ENCODE measurements around the gene TMCO6.
"Not testable (repeated sequence)": the region's sequence is repeated elsewhere in the genome, so short reads cannot be mapped to it uniquely, and the experiment has no call there.

TMCO6 gene

DNA sequence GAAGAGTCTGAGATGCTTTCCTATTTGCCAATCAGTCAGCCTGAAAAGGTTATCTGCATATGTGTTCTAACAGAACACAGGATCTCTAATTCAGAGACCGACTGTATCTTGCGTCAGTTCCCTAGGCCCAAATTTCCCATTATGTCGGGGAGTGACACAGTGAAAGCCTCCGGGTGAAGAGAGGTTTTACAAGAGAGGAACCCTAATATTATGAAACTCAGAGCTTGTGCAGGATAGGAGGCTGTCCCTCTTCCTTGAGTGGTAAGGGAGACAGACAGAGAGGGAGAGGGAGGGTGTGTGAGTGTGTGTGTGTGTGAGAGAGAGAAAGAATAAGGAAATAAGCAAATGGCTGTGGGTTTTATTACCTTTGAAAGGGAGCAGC, 8.2 kb upstream of the TMCO6 start:
- DNase-seq, result peak; percentile 4 to 37

DNA sequence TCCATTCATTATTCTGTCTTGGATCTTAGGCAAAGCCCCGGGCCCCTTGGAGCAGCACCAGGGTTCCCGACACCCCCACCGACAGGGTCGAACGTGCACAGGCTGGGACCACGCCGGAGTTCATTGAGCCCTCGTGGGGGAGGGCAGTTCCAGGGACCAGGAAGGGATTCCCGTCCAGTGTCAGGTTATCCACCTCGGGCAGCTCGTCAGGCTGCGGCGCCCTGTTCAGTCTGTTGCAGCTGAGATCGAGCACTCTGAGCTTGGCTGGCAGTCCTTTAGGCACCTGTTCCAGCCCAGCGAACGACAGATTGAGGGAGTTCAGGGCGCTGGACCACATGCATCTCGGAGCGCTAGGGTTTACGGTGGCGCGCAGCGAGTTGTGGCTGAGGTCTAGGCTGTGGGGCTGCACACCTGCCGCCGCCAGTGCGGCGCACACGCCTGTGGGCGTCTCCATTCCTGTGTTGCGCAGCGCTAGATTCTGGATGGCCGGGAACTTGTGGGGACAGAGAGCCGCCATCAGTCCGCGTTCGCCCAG, 7.4 kb upstream of the TMCO6 start:
- DNase-seq, result peak in 1 of 2 donors; percentile 38

DNA sequence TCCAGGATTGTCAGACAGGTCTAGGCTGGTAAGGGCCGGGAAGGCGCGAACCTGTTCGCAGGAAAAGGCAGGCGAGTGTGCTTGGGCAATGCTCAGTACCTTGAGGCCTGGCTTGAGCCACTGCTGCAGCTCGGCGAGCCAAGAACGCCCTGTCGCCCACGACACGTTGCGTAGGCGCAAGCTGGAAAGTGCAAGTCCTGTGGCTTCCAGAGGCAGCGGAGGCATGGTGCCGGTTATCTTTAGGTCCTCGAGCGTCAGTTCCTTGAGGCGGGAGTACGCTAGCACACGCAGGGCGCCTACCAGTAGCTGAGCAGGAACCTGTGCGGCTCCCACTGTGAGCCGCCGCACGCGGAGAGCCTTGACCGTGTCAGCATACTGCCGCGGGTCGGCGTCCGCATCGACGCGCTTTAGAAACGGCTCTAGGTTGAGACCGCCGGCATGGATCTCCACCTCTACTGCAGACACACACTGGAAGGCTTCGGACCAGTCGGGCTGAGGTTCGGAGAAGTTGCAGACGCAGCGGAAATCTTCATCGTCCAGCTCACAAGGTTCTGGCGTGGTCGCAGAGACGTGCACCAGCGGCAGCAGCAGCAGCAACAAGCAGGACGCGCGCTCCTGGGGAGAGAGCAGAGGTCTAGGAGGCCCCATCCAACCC, 6.8 kb upstream of the TMCO6 start:
- peak; percentile 52 to 61 for DNase-seq

DNA sequence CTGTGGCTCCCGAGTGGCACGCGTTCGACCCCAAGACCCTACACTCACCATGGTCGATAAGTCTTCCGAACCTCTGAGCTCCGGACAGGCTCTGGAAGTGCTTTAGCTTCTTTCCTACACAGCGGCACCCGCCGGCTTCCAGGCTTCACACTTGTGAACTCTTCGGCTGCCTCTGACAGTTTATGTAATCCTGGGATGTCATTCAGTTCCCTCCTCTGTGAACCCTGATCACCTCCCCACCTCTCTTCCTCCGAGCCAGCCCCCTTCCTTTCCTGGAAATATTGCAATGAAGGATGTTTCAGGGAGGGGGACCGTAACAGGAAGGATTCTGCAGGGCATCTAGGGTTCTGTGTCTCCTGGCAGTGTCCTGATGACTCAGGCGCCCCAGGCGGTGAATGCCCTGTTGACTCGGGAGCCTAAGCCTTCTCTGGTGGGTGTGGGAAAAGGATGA, 6.2 kb upstream of the TMCO6 start, which contains the start of gene CD14:
Gene CD14, minus strand, starts transcription at position 155 of the 451 bp plus-strand sequence. Its CDS starts 104 bp downstream, at position 51.
- peak; percentile 14 to 72 for DNase-seq

DNA sequence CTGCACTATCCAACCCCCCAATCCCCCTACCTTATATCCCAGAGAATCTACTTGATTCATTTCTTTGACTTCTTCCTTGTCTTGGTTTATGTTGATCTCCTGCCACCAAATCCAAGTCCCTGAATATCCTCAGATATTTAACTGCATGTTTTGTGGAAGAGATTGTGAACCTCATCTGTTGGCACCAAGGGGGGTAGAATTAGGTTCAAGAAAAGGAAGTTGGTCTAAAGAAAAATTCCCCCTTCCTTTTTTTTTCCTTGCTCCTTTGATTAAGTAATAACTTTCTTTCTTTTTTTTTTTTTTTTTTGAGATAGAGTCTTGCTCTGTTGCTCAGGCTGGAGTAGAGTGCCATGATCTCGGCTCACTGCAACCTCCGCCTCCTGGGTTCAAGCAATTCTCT, 5.8 kb upstream of the TMCO6 start:
- no peak for DNase-seq

DNA sequence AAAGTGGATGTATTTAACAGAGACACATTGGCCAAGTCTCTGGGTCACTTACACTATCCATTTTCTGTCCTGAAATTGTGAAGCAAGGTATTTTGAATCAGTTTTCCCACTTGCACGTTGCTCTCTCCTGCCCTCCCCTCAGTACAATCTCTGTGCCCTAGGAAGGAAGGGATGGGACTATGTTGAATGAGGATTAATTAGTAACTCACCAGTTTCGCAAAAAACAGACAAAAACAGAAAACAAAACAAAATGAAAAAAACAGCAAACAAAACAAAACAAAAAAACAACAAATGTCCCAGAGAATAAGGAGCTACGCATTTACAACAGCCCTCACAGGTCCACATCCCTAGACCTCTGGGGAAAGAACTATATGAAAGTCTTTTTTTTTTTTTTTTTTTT, 5.1 kb upstream of the TMCO6 start:
- DNase-seq, result no peak

DNA sequence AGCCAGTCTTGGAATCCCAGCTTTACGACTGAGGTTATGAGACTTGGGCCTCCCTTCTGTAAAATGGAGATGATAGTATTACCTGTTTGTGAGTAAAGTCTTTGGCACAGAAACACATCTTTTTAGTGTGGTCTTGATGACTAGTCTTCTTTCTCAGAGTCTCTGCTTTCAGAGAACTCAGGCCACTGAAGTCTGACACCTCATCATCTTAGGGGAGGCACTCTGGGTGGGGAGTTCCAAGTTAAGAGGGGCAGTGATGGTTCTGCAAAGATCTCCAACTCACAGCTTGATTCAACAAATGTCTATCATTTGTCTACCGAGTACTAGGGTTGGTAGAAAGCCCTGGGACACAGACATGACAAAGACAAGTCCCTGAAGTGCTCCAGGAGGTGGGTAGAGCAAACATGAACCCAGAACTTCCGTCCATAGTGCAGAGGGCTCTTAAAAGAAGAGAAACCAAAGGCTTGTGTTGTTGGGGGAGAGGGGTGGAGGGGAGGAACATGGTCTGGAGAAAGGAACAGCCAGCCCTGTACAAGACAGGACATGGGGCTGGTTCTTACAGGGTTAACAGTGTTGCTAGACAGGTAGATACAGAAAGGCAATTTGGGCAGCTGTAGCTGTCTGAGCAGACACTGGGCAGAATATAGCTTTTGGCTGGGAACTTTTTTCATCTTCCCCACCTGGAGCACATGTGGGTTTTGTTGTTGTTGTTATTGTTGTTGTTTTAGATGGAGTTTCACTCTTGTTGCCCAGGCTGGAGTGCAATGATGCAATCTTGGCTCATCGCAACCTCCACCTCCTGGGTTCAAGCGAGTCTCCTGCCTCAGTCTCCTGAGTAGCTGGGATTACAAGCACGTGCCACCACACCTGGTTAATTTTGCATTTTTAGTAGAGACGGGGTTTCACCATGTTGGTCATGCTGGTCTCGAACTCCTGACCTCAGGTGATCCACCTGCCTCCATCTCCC, 3.7 kb upstream of the TMCO6 start:
- DNase-seq, result no peak

DNA sequence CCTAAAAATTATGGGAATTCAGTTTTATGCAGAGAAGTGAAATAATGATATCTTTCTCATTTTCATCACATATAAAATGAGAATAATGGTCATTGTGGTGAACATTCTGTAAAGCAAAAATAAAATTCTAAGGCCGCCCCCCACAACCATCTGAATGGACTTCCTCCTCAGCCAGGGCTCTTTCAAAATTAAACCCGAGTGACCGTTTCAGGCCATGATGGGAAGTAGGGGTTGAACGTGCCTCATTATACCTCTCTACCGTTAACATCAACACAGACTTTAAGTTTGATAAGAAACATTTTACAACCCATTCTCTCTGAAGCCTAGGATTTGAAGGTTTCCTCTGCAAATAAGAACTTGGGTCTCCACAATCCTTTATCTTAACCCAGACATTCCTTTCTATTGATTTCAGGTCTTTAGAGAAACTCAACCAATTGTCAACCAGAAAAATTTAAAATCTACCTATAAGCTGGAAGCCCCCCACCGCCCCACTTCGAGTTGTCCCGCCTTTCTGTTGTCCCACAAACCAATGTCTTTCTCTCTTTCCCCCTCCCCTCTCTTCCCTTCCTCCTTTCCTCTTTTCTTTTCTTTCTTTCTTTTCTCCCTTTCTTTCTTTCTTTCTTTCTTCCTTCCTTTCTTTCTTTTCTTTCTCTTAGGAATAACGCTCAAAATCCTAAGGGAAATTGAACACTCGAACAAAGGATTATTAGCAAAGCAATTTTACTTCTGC, 1.7 kb upstream of the TMCO6 start:
- DNase-seq, result no peak

DNA sequence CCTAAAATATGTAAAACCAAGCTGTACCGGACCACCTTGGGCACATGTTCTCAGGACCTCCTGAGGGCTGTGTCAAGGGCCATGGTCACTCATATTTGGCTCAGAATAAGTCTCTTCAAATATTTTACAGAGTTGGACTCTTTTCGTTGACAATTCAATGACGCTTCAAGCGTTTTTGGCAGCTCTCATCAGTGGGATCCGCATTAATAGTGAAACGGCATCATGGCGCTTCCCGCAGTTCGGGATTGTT, 428 bp upstream of the TMCO6 start:
- not testable (repeated sequence) for DNase-seq

DNA sequence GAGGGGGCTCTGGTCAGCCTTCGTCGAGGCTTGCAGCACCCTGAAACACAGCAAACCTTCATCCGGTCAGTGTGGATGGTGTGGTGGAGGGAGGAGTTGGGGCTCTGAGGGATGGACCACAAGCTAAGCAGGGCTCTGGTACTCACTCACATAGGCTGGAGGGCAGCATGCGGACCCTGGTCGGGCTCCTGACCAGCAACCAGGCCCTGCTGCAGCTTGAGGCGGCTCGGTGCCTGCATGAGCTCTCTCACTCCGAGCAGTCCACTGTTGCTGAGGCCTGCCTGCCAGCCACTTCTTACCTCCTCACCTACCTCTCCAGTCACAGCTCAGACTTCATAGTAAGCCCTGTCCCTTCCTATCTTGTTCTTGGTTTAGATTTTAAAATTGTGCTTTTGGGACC, 2.5 kb downstream of the TMCO6 start:
- no peak for DNase-seq

DNA sequence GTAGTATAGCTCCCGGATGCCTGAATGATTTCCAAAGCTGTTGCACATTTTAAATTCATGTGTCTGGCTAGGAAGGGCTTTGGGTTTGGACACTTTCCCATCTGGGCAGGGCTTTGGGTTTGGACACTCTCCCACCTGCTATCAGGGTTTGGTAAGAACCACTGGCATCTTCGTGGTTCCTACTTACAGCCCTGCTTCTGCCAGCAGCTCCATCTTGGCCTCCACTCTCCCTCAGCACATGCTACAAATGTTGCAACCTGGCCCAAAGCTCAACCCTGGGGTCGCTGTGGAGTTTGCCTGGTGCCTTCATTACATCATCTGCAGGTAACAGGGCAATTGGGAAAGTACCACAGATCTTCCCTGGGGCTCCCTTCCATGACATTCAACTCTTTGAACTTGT, 3.5 kb downstream of the TMCO6 start:
- no peak for DNase-seq

DNA sequence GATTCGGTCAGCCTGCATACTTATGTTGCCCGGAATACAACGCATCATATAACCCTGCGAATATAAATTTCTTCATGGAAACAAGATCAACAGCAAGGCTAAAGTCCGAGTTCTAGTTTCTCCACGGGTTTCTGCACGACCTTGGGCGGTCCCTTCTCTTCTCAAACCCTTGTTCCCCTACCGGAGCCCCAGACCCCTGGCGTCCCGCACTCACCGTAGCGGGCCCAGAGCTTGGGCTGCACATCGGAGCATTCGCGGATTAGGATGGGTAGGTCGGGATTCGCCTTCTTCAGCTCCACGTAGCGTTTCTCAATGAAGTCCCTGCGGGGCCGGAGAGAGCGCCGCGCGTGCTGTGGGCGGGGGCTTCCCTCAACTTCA, 7.8 kb downstream of the TMCO6 start:
- no peak for DNase-seq

DNA sequence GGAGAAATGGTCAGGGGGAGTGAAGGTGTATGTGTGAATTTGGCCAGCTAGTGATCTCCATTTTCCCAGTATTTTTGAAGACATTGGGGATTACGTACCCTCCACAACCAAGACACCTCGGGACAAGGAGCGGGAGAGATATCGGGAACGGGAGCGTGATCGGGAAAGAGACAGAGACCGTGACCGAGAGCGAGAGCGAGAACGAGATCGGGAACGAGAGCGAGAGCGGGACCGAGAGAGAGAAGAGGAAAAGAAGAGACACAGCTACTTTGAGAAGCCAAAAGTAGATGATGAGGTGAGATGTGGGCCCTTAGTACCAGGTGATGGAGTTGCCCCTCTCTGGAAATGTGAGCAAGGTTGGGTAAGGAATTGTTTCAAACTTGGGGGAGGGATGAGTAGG, 19.6 kb downstream of the TMCO6 start:
- no peak for DNase-seq

DNA sequence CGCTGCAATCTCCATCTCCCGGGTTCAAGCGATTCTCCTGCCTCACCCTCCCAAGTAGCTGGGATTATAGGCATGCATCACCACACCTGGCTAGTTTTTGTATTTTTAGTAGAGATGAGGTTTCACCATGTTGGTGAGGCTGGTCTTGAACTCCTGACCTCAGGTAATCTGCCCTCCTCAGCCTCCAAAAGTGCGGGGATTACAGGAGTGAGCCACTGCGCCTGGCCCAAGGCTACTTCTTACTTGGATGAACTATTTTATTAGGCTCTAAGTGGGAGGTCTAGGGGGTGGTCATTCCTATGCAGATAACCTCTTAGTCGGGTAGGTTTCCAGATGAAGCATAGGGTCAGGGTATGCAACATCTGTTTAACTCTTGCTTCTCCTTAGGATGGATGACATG, 21.1 kb downstream of the TMCO6 start:
- not testable (repeated sequence) for DNase-seq

DNA sequence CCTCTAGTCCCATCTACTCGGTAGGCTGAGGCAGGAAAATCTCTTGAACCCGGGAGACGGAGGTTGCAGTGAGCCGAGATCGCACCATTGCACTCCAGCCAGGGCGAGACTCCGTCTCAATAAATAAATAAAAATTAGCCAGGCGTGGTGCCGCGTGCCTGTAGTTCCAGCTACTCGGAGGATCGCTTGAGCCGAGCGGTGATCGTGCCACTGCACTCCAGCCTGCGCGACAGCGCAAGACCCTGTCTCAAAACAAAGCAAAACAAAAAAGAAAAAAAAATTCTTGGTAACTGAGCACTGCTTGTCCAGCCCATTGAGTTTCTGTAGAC, 24.7 kb downstream of the TMCO6 start:
- no peak for DNase-seq

DNA sequence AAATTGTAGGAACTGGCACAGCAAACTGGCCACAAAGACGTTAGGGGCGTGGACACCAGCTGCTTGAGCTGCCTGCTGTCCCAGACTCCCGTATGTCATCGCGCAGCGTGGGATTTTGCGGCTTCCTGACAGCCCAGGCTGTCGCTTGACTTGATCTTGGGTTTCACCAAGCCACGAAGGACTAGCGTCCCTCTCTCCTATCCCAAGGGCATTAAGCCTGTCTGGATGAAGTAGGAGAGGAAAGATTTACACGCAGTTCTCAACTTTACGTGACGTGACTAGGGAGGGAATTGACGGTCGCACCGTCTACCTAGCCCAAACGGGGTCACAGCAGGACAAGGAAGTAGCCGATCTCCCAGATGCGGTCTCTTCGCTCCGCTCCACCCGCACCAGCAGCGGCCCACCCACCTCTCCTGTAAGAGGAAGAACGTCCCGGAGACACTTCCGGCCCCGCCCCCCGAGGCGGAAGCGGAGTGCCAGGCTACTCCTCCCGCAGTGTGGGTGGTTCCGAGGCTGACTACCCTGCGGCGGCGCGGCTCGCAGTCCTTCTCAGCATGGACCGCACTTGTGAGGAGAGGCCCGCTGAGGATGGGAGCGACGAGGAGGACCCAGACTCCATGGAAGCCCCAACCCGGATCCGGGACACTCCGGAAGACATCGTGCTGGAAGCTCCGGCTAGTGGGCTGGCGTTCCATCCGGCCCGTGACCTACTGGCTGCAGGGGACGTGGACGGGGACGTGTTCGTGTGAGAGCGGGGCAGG, 25.3 kb downstream of the TMCO6 start, which contains the start of gene WDR55:
Gene WDR55, plus strand, starts transcription at position 546 of the 761 bp plus-strand sequence. Its CDS starts 9 bp downstream, at position 555.
- DNase-seq, result peak; percentile 94

DNA sequence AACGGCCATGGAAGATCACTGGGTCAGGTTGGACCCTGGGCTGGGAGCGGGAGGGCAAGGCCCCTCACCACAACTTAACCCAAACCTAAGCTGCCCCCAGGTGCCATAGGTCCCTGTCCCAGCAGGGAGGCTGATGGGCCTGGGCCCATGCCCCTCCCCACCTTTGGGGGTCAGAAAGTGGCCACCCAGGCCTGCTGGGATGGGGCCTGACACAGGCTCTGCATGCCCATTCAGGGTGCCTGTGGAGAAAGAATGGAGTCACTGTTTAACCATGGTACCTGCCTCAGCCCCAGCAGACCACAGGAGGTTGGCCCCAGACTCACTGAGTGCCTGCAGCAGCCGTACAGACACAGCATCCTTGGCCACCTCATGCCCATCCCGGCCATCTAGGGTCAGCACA, 31.8 kb downstream of the TMCO6 start:
- DNase-seq, result not testable (repeated sequence)

DNA sequence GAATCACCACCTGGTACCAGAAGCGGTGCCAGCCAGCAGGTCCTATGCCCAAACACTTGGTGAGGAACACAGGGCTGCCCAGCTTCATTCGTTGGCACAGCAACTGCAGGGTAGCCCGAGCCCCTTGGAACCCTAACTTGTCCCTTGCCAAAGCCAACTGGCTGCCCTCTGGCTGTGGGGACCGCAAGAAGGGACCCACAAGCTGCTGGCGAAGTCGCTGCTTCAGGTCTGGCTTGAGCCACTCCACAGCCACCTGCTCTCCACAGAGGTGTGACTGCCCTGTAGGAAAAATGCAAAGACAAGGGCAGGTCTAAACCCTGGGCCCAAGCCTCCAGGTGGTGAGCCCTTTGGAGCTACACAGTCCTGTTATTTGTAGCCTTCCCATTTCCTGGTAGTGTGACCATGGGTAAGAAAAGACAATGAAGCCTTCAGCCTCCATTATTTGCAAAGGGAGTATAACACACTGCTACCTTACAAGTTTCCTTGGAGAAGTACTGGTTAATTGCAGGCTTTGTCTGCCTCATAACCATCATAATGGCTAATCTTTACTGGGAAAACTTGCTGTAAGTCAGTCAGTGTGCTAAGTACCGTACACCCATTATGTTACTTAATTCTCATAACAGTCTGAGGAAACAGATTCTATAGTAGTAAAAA, 32.3 kb downstream of the TMCO6 start:
- no peak for DNase-seq

DNA sequence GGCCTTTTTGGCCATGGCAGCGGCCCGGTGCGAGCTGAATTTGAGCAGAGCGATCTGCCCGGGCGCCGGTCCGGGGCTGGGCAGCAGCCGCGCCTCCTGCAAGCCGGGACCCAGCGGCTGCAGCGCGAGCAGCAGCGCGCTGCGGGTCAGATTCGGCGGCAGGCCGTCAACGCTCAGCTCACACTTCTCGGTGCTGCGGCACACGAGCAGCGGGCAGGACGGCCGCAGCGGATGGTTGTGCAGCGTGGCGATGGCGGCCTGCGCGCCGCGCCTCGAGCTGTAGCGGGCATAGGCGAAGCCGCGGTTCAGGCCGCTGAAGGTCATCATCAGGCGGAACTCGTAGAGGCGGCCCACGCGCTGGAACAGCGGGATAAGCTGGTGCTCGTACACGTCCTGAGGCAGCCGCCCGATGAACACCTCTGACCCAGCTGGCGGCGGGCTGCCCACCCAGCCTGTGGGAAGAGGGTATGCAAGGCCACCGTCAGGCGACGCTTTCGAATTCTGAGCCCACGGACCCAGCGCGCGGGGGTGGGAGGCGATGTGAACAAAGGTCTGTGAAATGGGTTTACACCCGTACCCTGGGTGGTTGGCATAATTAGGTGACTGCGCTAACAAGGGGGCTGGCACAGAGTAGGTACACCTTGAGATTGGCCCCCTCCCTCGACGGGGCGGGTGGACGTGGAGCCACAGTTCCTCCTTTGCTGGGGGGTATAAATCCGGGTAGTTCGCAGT, 33.4 kb downstream of the TMCO6 start:
- peak; percentile 6 to 17 for DNase-seq

DNA sequence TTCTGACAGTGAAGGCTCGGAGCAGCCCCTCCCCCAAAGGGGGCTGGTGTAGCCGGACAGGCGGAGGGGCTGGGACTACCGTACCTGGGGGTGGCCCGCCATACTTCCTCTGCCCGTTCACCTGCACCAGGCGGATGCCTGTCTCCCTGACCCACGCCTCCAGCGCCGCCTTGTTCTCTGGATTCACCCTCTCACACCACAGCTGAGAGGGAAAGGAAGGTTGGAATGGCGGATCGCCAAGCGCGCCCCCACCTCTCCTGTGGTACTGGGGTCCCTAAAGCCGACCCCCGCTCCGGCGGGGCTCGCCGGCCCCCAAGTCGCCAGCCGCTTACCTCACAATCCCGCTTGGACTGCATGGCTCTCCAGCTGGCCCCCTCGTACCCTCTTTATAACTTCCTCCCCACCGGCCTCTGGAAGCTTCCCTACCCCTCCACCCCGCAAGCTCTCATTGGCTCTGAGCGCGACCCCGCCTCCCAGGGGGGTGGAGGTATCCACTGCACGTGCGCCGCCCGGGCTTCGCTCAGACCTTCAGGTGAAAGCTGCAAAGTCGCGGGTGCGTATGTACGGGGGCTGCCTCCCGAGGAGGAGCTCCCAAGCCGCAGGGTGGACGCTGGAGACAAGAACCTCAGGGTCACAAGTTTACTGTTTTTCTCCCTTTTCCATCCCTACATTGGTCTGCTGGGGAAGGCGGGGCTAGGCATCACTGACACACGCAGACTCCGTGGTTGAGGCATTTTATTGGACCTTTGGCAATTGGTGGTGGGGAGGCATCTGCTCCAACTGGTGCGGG, 34.1 kb downstream of the TMCO6 start, which contains the start of gene DND1:
Gene DND1, minus strand, starts transcription at position 390 of the 790 bp plus-strand sequence. Its CDS starts 34 bp downstream, at position 356.
- DNase-seq, result no peak
